NCI-H510A treated with DMSO at 0.1 percent for 48 hours (cell line): ENCODE results near the gene KIRREL2.
"Not testable (repeated sequence)": the region's sequence is repeated elsewhere in the genome, so short reads cannot be mapped to it uniquely, and the experiment has no call there.

Source experiments
- DNase-seq: peaks from one replicate; lab custom pipeline; 2025; lab: John Stamatoyannopoulos, UW

Gene KIRREL2

DNA sequence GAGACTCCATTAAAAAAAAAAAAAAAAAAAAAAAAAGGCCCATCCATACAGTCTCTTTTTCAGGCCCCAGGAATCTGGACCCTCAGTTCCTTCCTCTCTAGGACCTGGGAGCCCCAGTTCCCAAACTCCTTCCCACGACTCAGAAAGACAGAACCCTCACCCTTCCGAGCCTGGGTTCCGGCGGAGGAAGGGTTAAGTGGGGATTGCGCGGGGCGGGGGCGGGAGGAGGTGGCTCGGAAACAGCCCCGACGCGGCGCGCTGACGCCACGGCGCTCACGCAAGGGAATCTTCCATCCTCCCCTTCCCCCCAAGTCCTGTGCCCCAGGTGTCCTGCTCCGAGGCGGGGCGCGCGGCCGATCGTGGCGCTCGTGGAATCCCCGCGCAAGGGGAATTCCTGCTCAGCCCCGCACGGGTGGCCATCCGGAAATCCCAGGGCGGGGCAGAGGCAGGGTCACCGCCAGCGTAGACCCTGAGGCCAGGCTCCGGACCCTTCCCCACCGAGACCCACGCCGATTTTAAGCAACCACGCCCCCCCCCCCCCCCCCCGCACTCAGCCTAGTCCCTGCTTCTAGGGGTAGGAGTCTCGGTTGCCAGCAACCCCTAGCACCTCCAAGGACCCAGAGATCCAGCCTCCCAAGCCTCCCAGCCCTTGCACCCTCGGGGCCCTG is 43.0 kb downstream of the KIRREL2 start:
- DNase-seq = peak; percentile 34

DNA sequence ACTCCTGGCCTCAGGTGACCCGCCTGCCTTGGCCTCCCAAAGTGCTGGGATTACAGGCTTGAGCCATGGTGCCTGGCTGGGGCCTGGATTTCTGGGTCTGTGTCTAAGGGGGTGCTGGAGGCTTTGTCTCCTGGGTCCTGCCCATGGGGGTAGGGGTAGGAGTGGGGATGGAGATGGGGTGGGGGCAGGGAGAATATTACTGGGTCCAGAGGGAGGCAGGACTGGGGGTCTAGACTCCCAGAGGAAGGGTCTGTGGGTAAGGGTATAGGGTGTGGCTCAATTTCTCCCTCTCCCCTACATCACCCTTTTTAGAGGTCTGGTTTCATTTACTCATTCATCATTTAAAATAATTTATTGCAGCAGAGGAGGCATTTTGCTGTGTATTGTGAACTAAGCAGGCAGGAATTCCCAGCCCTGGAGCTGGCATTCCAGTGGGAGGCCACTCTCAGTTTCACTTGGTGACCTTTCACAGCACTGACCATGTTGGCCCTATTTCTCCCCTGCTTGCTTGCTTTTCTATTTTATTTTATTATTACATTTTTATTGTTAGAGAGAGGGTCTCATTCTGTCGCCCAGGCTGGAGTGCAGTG is 44.4 kb downstream of the KIRREL2 start:
- DNase-seq = no peak

DNA sequence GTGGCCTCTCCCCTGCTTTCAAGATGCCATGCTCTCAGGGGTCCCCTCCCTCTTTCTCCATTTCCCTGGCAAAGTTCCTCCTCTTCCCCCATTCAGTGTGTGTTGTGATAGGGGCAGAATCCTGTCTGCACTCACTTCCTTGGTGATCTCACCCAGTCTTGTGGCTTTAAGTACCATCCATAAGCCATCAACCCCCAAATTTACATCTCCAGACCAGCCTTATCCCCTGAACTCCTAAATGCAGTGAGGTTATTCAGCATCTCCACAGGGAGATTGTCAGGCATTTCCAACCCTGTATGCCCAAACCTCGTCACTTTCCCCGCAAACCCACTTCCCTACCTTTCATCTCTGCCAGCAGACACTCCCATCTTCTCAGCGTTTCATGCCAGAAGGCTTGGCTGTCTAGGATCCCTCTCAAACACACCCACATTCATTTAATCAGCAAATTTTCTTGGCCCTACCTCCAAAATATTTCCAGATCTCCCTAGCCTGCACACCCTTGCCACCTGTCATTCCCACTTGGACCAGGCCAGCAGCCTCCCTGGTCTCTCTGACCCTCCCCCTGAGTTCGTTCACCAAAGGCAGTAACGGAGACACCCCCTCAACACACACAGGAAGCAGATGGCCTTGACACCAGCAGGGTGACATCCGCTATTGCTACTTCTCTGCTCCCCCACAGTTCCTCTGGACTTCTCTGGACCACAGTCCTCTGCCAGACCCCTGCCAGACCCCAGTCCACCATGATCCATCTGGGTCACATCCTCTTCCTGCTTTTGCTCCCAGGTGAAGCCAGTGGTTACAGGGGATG is 45.3 kb downstream of the KIRREL2 start, which contains the start of gene HCST:
TSS of gene HCST (plus strand) at position 676 of the 808 bp plus-strand sequence. CDS start at position 741, 65 bp downstream.
- DNase-seq = no peak

DNA sequence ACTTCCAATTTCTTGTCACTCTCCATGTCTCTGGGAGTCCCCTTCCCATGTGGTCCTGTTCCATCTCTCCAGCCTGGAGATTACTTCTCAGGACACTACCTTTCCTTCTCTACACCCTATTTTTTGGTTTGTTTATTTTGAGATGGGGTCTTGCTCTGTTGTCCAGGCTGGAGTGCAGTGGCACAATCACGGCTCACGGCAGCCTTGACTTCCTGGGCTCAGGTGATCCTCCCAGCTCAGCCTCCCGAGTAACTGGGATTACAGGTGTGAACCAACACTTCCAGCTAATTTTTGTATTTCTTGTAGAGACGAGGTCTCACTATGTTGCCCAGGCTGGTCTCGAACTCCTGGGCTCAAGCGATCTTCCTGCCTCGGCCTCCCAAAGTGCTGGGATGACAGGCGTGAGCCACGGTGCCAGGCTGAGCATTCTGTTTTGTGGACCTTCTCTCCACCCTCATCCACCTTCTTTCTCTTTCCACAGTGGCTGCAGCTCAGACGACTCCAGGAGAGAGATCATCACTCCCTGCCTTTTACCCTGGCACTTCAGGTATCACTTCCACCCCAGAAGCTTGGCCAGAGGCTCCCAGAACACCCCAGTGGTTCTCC is 46.3 kb downstream of the KIRREL2 start:
- DNase-seq = no peak

DNA sequence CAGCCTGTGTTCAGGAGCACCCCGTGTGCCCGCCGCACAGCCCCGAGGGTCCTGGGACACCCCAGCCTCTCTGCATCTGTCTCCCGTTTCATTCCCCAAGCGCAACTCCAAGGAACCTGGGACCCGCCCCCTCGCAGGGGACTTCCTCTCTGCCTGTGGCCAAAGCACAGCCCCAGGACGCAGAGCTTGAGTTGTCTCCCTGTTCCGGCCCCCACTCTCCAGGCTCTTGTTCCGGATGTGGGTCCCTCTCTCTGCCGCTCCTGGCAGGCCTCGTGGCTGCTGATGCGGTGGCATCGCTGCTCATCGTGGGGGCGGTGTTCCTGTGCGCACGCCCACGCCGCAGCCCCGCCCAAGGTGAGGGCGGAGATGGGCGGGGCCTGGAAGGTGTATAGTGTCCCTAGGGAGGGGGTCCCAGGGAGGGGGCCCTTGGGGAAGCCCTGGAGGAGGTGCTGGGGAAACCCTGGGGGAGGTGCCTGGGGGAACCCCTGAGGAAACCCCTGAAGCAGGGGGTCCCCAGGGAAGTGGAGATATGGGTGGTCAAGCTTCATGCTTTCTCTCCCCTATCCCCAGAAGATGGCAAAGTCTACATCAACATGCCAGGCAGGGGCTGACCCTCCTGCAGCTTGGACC is 47.0 kb downstream of the KIRREL2 start:
- peak; percentile 70 for DNase-seq

DNA sequence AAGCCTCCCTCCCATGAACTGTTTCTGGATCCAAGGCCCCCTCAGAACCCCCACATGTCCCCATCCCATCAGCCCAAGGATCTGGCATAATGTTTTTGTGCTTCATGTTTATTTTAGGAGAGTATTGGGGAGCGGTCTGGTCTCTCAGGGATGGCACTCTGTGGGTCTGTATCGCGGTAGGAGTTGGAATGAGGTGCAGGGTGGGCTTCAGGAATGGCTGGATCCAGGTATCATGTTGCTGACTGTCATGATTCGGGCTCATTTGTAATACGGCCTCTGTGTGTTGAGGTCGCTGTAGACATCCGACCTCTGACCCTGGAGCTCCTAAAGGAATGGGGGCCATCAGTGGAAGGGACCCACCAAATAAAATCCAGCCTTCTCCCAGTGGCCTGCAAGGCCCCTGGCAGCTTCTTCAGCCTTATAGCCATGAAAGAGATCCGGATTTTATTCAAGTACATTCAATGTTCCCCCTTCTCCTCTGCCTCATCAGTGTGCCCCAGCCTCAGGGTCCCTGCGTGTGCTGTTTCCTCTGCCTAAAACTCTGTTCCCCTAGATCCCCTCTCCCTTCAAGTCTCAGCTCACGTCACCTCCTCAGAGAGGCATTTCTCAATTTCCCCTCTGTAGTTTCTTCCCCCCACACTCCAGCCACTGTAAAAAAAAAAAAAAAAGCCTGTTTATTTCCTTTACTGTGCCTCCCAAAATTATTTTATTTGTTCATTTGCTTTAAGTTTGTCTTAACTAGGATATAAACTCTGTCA is 47.8 kb downstream of the KIRREL2 start:
- DNase-seq = no peak

DNA sequence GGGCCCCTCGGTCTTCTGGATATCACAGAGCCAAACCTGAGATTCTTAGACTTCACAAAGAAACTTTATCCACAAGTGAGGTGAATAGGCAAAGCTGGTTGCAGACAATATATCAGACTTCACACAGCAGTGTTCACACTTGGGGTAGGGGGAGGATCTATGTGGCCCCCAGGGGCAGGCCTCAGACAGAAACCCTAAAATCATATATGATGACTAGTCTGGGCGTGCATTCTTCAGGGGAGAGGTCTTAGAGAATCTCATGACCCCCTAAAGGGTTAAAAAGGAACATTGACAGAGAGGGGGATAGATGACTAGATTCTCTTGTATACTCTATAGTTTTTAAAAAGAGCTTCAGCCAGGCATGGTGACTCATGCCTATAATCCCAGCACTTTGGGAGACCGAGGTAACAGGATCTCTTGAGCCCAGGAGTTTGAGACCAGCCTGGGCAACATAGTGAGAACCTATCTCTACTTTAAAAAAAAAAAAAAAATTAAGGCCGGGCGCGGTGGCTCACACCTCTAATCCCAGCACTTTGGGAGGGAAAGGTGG is 48.5 kb downstream of the KIRREL2 start:
- DNase-seq = no peak

DNA sequence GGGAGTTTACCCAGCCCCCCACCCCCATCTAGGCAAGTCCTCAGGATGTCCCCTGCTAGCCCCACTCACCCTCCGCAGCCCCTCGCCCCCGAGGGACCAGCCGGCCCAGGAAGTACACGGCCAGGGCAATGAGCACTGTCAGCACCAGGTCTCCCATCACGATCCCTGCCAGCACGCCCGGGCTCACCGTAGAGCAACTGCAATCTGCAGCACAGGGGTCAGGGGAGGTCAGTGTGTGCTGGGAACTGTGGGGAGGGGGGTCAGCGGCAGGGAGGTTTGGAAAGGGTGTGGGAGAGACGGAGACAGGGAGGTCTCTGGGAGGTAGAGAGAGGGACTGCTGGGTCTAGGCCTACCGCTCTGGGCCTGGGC is 50.6 kb downstream of the KIRREL2 start:
- no peak for DNase-seq

DNA sequence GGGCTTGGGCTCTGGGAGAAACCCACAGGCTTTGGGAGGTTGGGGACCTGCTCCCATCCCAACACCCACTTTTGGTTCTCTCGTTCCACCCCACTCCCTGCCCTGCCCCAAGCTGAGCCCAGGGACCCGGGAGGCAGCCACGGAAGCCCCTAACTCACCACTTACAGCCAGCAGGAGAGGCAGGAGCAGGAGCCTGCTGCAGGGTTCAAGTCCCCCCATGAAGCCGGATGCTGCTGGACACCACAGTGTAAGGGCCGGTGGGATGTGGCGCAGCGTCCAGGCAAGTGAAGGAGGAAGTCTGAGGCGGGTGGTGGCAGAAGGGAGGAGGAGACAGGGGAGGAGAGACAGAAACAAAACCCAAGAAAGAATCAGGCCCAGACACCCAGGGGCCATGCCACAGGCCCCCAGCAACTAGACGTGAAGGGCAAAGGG is 51.3 kb downstream of the KIRREL2 start, which contains the start of gene TYROBP:
TSS of gene TYROBP (minus strand) at position 286 of the 432 bp plus-strand sequence. CDS start at position 219, 67 bp downstream.
- DNase-seq = no peak

DNA sequence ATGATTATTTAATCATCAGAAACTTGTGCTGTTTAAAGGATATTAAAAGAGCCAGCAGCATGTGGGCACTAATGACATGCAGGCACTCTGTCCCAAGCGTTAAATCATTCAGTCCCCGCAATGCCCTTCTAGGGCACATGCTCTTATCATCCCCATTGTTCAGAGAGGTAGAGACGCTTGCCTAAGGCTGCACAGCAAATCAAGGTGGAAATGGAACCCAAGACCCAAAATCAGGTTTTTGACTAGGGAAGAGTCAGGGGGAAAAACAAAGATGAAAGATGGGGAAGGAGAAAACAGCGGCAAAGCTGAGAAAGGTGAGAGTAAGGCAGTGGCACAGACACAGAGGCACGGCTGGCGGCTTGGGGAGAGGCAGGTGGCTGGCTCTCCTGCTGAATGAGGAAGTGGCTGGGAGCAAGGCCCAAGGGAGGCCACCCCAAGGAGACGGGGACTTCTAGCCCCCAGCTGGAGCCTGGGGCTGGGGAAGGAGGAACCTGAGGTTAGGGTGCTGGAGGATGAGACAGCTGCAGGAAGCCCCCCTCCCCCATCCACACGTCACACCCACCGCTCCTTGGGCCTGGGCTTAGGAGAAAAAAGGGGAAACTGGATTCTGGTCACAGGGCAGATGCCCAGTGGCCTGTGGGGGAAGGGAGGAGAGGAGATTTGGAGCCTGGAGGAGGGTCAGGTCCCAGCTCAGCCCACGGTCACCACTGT is 52.4 kb downstream of the KIRREL2 start:
- no peak for DNase-seq

DNA sequence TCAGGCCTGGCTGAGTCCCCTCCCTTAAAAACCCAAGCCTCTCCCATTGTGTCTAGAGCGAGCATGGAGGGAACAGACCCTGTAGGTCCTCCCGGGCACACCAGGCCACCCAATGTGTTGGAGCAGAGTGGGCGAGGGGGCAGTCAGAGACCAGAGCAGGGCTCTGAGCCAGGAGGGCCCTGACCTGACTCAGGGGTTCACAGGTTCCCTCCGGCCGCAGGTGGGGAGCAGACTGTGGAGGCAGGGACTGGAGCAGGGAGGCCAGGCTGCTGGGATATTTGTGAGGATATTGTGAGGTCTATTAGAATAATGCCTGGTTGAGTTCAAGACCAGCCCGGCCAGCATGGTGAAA is 52.9 kb downstream of the KIRREL2 start:
- no peak for DNase-seq

DNA sequence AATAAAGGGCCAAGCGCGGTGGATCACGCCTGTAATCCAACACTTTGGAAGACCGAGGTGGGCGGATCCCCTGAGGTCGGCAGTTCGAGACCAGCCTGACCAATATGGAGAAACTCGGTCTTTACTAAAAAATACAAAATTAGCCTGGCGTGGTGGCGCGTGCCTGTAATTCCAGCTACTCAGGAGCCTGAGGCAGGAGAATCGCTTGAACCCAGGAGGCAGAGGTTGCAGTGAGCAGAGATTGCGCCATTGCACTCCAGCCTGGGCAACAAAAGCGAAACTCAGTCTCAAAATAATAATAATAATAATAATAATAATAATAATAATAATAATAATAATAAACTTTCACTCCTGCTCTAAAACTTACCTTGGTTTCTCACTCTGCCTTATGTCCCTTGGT is 53.6 kb downstream of the KIRREL2 start:
- not testable (repeated sequence) for DNase-seq

DNA sequence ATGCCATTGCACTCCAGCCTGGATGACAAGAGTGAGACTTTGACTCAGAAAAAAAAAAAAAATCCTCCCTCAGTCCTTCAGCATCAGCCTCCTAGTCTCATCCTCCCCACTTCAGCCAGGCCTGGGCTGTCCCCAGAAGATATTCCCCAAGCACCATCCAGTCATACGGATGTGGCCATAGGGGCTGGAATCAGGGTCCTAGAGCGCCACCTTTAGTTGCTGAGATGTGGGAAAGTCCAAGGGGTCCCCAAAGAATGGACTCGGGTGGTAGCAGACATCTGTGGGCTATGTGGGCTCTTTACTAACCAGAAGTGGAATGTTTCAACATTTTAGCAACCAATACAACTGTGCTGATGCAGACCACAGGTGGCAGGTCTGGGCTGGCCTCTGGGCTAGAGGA is 54.5 kb downstream of the KIRREL2 start:
- no peak for DNase-seq

DNA sequence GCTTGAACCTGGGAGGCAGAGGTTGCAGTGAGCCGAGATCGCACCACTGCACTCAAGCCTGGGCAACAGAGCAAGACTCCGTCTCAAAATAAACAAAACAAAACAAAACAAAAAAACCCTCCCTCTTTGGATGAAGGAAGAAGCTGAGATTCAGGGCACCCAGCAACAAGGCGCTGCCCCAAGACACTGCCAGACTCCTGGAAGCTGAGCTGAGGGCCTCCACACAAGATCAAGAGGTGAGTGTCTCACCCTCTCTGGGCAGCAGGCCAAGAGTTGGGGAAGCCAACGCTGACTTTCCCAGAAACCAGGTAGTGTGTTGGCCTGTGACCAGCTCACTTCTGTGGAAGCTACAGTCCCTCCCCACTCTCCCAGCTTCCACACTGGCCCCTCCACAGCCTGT is 55.1 kb downstream of the KIRREL2 start:
- DNase-seq = no peak

DNA sequence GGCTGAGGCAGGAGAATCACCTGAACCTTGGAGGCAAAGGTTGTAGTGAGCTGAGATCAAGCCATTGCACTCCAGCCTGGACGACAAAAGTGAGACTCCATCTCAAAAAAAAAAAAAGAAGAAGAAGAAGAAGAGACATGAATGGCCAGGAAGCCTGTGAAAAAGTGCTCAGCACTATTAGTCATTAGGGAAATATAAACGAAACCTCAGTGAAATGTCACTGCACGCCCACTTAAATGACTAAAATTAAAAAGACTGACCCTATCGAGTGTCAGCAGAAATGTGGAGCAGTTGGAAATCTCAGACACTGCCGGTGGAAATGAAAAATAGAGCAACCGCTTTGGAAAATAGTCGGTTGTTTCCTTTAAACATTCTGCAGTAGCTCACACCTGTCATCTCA is 56.9 kb downstream of the KIRREL2 start:
- no peak for DNase-seq

DNA sequence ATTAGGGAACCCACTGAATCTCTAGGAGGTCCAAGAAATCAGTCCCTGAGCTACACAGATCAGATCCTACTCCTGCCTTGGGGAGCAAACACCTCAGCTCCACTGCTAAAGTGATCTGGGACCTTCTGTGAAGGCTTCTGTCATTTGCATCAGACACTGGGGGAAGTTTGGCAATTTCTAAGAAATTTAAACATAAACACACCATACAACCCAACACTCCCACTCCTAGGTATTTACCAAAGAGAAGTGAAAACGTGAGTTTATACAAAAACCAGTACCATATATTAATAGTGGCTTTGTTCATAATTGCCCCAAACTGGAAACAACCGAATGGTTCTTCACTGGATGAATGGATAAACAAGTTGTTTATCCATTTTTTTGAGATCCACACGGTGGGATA is 58.7 kb downstream of the KIRREL2 start:
- DNase-seq = no peak
